Stimulated activated CD4-positive, alpha-beta T cell treated with anti-CD3 and anti-CD28 coated beads, Interleukin-1b, Interleukin-23, amount 100 ng/mL, for 4 hours (primary cell): Measurements from ENCODE around the gene COMMD4.
"Not testable (repeated sequence)": the region's sequence is repeated elsewhere in the genome, so short reads cannot be mapped to it uniquely, and the experiment has no call there.

Experiments
- DNase-seq, 2 donors: peaks; one replicate each; pipeline ENCODE4 v3.0.0-alpha.2; 2020; ENCODE audit warnings: low read depth in 2 of 2

The COMMD4 gene

GRCh38 chr15:75332093-75332492, 3.8 kb upstream of the COMMD4 start:
- not testable (repeated sequence) for DNase-seq

- DNase-seq, result not testable (repeated sequence)
Observed at GRCh38 chr15:75333654-75334419, 2.0 kb upstream of the COMMD4 start.

GRCh38 chr15:75335313-75335704, 554 bp upstream of the COMMD4 start:
- DNase-seq, result no peak

- no peak for DNase-seq
Observed at GRCh38 chr15:75338661-75339240, 2.9 kb downstream of the COMMD4 start.

- DNase-seq, result no peak
Observed at GRCh38 chr15:75339531-75340240, 3.8 kb downstream of the COMMD4 start.

GRCh38 chr15:75342221-75342620, 6.4 kb downstream of the COMMD4 start:
- no peak for DNase-seq

GRCh38 chr15:75343953-75344352, 8.1 kb downstream of the COMMD4 start:
- DNase-seq, result not testable (repeated sequence)

- DNase-seq, result no peak
Observed at GRCh38 chr15:75346796-75347221, 10.9 kb downstream of the COMMD4 start, which contains the start of gene NEIL1. NEIL1 (plus strand) TSS chr15:75347039; CDS start chr15:75348906, 1,867 bp downstream.

- peak; percentile 27 to 42 for DNase-seq
Observed at GRCh38 chr15:75347222-75348033, 11.6 kb downstream of the COMMD4 start.

GRCh38 chr15:75348034-75348561, 12.2 kb downstream of the COMMD4 start:
- DNase-seq, result no peak

- no peak for DNase-seq
Observed at GRCh38 chr15:75348562-75349350, 12.9 kb downstream of the COMMD4 start.

- not testable (repeated sequence) for DNase-seq
Observed at GRCh38 chr15:75349351-75349669, 13.4 kb downstream of the COMMD4 start.

- DNase-seq, result peak; percentile 21 to 27
Observed at GRCh38 chr15:75349851-75350588, 14.2 kb downstream of the COMMD4 start.

- no peak for DNase-seq
Observed at GRCh38 chr15:75350601-75351361, 14.9 kb downstream of the COMMD4 start.

GRCh38 chr15:75352186-75353080, 16.6 kb downstream of the COMMD4 start:
- DNase-seq, result no peak

- no peak for DNase-seq
Observed at GRCh38 chr15:75353604-75354003, 17.7 kb downstream of the COMMD4 start.

- DNase-seq, result no peak
Observed at GRCh38 chr15:75354454-75354853, 18.6 kb downstream of the COMMD4 start.

GRCh38 chr15:75355369-75355768, 19.5 kb downstream of the COMMD4 start:
- DNase-seq, result no peak
